A549 treated with AZD9567 at 1 μM for 4 hours (cell line): ENCODE results near the gene SPANXC. TPM values are rescaled to one million over a fixed set of nuclear protein-coding genes. Genes with fewer than 3 reads are reported as not detected.

ENCODE experiments used
- total RNA-seq: library from RNA; stranded (reverse); fragments of 200-300 nt; extraction: Qiagen RNA extraction; gene quantifications from 5 replicates; pipeline ENCODE4 v1.2.3, GENCODE V29; 2022; ENCODE audit not compliant: insufficient read depth

SPANXC gene
- 0.41 to 0.89 TPM (median 0.58 TPM) in 4 of 5 replicates, not detected in the other for total RNA-seq

GRCh38 chrX:141242417-141242816, at the start of gene SPANXC:
SPANXC (minus strand) TSS chrX:141242517; CDS start chrX:141242457, 60 bp downstream.

Other genes with a start within 250 kb of the SPANXC start
- 1.7 to 2.6 TPM (median 2.5 TPM) in 4 of 5 replicates, not detected in the other for gene SPANXB1, start 239.9 kb downstream of the SPANXC start, total RNA-seq
- 69.5 to 99.9 TPM (median 91.3 TPM) in 5 replicates for gene LDOC1, start 65.4 kb downstream of the SPANXC start, total RNA-seq